Transverse colon (tissue), 3 donors: ENCODE measurements around the gene ZFP57.

Experiments used
- POLR2A ChIP-seq: fragments of 450-650 bp; IDR thresholded peaks from one replicate; pipeline ENCODE4 v1.6.1; 2016; ENCODE audit warnings: antibody characterized with exemption, mild to moderate bottlenecking, moderate library complexity
- TF ChIP-seq, protein P1 (sequence below), 5 experiments: fragments of 200-600 bp in 3 of 5; fragments of 450-650 bp in 2 of 5; sonication (generic) in 3 of 5; IDR thresholded peaks; 1 replicate in 2 of 5; 2 replicates in 3 of 5; pipeline ENCODE4 v1.5.1; 2016 to 2017; ENCODE audit warnings: antibody characterized with exemption in 5 of 5, inconsistent platforms in 3 of 5, mild to moderate bottlenecking in 2 of 5, moderate library complexity in 1 of 5

DNA sequence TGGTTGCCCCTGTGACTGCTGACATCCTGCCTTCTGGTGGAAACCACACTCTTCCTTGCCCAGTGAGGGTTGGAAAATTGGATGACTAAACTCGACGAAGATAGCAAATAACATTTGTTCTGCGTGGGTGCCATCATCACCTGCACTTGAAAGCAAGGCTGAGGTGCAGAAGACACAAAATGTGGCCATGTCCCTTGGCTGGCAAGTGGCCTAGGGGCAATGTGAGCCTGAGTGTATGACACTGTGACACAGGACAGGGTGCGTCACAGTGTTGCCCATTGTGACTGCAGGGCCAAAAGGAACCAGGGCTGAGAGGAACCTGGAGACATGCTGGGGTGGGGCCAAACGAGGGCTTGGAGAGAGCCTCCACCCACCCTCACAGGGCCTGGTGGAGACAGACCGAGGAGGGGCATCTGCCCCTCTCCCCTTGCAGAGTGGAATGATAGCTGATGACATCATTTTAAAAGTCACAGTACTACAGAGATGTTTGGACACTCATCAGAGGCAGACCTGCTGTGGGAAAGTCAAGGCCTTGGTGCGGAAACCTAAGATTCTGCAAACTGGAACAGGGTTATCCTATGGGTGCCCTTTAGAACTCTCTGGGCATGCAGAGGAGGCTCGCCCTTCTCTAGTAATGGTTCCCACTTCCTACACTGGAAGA is 29.5 kb upstream of the ZFP57 start:
- no peak for TF ChIP-seq POLR2A
- TF ChIP-seq, protein P1, sequence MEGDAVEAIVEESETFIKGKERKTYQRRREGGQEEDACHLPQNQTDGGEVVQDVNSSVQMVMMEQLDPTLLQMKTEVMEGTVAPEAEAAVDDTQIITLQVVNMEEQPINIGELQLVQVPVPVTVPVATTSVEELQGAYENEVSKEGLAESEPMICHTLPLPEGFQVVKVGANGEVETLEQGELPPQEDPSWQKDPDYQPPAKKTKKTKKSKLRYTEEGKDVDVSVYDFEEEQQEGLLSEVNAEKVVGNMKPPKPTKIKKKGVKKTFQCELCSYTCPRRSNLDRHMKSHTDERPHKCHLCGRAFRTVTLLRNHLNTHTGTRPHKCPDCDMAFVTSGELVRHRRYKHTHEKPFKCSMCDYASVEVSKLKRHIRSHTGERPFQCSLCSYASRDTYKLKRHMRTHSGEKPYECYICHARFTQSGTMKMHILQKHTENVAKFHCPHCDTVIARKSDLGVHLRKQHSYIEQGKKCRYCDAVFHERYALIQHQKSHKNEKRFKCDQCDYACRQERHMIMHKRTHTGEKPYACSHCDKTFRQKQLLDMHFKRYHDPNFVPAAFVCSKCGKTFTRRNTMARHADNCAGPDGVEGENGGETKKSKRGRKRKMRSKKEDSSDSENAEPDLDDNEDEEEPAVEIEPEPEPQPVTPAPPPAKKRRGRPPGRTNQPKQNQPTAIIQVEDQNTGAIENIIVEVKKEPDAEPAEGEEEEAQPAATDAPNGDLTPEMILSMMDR (IDR thresholded peaks at IDR 0.05): no peak
